Measurements from ENCODE around the gene NFE2L3.
"Not testable (repeated sequence)": the region's sequence is repeated elsewhere in the genome, so short reads cannot be mapped to it uniquely, and the experiment has no call there.

NFE2L3 gene

GRCh38 chr7:26187380-26188205 lies 35.6 kb downstream of the NFE2L3 start:
- no peak for DNase-seq

GRCh38 chr7:26188206-26188956 lies 36.4 kb downstream of the NFE2L3 start:
- DNase-seq: no peak

DNA sequence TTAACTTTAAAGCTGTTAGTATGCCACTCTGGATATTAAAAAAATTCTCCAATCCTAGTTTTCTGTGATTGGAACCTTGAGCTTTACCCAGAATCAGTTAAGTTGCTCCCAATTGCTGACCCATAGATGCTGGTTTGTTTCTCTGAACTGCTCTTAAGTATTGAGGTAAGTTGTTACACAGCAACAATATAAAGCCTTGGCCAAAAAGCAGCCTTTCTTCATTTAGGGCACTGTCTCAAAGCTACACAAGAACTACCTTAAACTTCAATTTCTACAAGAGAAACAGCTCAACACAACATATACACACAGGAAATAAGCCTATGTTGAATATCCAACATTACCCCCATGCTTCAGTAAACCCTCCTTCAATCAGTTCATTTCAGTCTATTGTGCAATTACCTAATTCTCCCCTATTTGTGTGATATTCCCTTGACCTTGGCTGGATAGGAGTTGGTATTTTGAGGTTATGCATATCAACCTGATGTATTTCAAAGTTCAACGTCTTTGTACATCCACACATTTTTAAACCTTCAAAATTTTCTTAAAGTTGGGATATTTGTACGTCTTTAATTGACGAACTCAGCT lies 37.1 kb downstream of the NFE2L3 start:
- DNase-seq: no peak

DNA sequence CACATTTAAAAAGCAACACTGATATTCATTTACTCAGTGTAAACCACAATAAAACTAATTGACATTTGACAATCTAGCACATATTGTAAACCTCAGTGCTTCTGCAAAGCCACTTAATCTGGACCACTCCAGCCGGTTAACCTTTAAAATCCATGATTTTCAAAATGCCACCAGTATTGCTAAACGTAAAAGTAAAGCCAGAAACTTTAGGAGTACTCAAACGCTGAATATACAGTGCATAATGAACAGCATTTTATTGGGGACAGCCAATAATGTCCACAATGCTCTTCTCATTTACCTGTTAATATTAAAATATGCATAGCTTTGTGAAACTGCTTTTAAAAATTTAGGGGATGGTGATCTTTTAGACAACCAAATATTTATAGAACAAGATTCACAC lies 37.7 kb downstream of the NFE2L3 start:
- DNase-seq: no peak

- no peak for DNase-seq
Measured at GRCh38 chr7:26190417-26190869, 38.4 kb downstream of the NFE2L3 start.

DNA sequence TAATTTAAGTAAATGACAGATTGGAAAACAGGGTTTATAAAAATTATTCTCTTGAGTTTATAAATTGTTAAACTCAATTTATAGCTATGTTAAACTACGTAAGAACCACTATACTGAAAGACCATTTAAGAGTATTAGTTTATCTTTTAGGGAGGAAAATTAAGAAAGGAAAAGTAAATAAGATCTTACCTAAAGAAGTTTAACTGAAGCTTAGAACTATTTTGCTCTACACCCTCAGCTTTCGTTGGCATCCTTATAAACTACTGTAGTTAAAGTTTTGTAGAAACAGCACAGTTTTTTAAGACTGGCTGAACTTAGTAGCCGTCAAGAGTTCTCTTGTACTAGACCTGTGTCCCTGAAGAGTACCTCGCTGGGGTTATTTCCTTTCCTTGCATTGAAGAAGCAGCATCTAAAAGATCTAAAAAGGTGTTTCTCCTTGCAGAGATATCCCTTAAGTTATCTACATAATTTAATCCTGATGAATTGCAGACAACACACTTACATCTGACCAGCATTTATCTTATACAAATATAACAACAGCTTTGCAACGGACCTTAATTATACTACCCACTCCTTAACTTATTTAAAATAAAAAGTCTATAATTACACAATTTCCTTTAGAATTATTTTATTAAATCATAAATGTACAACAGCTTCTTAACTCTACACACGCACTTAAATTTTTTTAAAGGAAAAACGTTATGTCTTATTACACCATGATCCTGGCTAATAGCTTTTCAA lies 39.4 kb downstream of the NFE2L3 start:
- no peak for DNase-seq

- DNase-seq: no peak
Measured at GRCh38 chr7:26191974-26192479, 40.0 kb downstream of the NFE2L3 start.

- DNase-seq: no peak
Measured at GRCh38 chr7:26192485-26193087, 40.6 kb downstream of the NFE2L3 start.

GRCh38 chr7:26193432-26194207 lies 41.6 kb downstream of the NFE2L3 start:
- DNase-seq: no peak

DNA sequence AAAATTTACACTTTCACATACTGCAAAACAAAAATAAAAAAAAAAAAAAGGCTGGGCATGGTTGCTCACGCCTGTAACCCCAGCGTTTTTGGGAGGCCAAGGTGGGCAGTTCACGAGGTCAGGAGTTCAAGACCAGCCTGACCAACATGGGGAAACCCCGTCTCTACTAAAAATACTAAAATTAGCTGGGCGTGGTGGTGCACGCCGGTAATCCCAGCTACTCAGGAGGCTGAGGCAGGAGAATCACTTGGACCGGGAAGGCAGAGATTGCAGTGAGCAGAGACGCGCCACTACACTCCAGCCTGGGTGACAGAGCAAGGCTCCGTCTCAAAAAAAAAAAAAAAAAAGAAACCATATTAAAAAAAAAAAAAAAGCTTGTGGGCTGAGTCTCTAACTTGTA lies 42.8 kb downstream of the NFE2L3 start:
- DNase-seq: not testable (repeated sequence)

DNA sequence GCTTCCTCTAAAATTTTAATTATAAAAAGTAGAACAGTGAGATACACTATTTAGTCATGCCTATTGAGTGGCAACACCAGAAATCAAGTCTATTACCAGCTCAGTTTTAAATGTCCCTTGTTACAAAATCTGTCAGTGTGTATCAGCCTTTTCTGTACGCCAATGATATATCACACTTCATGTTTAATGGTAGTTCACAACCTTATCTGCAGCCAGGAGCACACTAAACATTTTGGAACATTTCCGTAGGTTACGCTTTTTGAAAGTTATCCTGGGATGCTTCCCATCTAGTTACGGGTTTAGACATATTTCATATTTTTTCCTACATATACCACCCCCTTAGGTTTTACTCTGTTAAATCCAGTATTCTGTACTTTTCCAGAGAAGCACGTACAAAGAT lies 43.2 kb downstream of the NFE2L3 start:
- no peak for DNase-seq

GRCh38 chr7:26195867-26196657 lies 44.1 kb downstream of the NFE2L3 start:
- DNase-seq: no peak

DNA sequence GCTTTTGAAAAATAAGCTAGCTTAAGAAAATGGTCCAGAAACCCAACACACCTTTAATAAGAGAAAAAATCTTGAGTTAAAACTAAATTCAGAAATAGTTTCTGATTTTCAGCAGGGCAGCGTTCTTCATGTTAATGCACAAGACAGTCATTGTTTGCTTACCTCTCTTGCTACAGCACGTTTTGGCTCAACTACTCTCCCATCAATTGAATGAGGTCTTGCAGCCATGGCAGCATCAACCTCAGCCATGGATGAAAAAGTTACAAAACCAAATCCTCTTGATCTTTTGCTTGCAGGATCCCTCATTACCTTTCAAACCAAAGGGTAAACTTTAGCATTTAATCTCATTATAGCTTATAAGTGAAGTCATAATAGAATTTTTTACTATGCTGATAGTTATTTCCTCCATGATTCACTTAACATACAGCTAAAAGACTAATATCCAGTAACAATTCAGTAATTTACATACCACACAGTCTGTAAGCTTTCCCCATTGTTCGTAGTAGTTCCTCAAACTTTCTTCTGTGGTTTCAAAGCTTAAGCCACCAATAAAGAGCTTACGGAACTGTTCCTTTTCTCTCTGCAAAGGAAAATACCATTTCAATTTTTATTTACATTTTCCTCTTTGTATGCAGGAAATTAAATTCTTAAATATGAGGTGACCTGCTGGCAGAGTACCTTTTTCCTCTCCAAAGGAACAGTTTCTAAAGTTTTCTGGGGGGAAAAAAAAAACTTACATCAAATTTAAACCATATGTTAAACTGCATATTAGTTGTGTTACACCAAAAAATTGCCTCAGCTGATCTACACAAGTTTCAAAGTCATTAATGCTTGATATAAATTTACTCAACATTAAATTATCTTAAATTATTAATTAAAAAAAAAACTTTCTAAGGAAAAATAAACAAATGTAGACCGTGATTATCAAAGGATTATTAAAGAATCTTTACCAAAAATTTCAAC lies 45.4 kb downstream of the NFE2L3 start:
- DNase-seq: no peak

DNA sequence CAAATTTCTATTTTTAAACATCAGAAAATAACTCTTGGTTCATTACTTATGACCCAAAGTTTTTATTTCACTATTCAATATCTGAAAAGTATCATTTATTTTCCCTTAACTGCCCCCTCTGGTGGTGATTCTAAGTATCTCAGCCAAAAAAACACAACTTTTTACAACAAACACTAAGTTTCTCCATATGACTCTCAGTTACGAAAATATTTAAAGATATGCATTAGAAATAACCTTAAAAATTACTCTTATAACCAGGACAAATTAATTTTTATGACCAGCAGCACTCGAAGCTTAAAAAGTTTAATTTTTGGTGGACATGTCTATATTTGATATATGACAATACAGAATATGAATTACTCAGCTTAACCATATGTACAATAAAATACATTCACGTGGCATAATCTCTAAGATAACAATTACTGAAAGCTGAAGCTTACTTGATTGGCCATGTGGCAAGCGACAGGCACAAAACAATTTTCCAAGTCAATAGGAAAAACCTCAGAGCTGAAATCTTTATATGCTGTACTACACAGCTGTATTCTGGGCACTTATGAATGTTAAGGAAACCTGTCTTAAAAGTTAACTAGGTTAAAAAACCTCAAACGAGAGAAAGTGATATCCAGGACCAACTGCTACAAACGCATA lies 46.3 kb downstream of the NFE2L3 start:
- DNase-seq: peak in 1 of 5 donors; percentile 57

- DNase-seq: no peak
Measured at GRCh38 chr7:26198781-26199169, 46.8 kb downstream of the NFE2L3 start.

DNA sequence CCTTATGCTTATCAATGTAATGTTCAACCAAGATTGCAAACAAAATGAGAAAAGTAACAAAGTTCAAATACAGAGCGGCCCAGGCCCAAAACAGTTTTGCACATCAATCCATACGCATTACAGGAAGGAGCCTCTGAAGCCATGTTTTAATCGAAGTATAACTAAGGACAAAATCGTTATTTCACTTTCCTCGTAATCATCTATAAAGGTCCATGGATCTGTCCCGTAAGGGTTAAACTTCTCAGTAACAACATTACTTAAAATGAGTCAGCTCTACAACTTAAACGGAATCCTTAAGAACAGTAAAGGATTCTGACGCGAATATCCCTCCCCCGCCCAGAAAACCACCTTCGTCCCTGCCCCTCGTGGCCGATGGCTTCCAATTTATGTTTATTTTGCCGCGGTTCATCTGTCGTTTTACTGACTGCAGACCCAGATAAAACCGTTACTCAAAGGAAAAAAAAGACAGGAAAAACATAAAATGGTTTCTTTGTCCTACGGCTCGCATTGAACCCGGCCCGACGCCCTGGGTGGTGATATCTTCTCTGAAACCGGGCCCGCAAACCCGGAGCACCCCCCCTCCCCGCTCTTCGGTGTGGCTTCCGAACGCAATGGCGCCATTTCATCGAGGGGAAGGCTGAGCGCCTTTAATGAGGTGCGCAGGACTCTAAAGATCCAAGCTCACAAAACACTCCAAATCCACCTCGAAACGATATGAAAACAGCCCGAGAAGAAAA lies 47.5 kb downstream of the NFE2L3 start:
- peak; percentile 37 to 77 (median 60) for DNase-seq

DNA sequence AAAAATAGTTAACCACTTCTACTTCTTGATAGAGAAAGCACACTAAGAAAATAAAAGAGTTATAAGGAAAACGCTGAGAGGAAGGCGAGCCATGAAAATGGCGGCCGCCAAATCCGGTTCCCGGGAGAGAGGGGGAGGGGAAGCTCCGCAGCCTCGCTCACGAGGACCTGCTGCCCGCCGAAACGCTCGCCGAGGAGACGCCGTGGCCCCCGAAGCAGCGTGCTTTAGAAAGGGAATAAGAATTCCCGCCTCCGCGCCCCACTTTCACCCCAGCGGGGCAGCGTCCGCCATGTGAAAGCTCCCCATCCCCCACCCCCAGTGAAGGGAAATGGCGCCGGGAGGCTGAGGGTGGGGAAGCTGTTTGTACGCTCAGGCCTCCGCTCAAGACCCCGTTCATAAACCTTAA lies 48.0 kb downstream of the NFE2L3 start:
- peak; percentile 62 to 81 (median 70) for DNase-seq

All from T-helper 1 cell (primary cell).